Retinal pigment epithelial cell (primary cell): Measurements from ENCODE around the gene C20orf96.

Experiments used
- DNase-seq: peaks from one replicate; pipeline ENCODE4 v3.0.0-alpha.2; 2010; ENCODE audit warnings: low read depth
- H3K4me3 ChIP-seq: 2 replicates; pipeline ENCODE4 v1.5.1; 2011; ENCODE audit warnings: mild to moderate bottlenecking, low read length, control low read depth, moderate library complexity
- TF ChIP-seq, protein P1 (sequence below): conservative IDR thresholded peaks from 2 replicates; pipeline ENCODE4 v1.5.1; 2011; ENCODE audit warnings: low read depth, low read length, control low read depth, inconsistent platforms

The C20orf96 gene

DNA sequence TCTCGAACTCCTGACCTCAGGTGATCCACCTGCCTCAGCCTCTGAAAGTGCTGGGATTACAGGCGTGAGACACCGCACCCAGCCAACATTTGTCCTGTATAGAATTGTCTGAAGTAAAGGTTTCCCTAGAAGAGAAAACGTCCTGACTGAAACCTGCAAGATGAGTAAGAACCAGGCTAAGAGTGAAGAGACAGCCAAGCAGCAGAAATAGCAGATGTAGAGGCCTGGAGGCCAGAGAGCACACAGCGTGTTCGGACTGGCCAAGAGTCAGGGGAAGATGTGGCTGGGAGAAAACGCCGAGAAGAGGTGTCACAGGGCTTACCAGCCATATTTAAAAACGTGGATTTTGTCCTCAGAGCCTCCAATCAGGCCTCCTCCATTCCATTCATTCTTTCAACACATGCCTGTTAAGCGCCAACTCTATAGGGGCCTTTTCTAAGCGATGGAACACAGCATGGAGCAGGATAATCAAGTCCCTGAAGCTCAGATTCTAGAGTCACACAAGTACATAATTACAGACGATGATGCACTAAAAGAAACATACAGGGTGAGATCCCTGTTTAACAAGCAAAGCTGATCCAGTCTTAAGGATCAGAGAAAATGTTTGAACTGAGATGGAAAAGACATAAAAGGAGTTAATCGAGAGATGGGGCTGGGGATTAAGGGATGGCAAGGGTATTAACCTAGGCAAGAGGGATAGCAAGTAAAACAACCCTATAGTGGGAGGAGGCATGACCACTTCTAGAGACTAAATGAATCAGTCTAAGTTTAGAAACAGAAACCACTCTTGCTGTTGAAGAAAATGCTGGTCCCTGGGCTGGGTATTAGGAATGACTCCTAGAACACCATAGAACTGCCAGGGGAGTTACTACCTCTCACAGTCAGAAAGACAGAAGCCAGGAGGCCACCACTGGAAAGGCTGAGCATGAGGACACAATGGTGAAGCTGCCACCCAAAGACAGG is 11.6 kb upstream of the C20orf96 start:
- TF ChIP-seq, protein P1, sequence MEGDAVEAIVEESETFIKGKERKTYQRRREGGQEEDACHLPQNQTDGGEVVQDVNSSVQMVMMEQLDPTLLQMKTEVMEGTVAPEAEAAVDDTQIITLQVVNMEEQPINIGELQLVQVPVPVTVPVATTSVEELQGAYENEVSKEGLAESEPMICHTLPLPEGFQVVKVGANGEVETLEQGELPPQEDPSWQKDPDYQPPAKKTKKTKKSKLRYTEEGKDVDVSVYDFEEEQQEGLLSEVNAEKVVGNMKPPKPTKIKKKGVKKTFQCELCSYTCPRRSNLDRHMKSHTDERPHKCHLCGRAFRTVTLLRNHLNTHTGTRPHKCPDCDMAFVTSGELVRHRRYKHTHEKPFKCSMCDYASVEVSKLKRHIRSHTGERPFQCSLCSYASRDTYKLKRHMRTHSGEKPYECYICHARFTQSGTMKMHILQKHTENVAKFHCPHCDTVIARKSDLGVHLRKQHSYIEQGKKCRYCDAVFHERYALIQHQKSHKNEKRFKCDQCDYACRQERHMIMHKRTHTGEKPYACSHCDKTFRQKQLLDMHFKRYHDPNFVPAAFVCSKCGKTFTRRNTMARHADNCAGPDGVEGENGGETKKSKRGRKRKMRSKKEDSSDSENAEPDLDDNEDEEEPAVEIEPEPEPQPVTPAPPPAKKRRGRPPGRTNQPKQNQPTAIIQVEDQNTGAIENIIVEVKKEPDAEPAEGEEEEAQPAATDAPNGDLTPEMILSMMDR: no peak
- H3K4me3 ChIP-seq: no peak overlapping the region
- DNase-seq: no peak

- TF ChIP-seq, protein P1: no peak
- no peak for DNase-seq
- peak overlapping the region; percentile 95 for H3K4me3 ChIP-seq
Observed at GRCh38 chr20:300345-300990, 9.9 kb upstream of the C20orf96 start.

GRCh38 chr20:298776-299391 is 8.3 kb upstream of the C20orf96 start:
- no peak for DNase-seq
- H3K4me3 ChIP-seq: peak overlapping the region; percentile 95
- TF ChIP-seq, protein P1: no peak

DNA sequence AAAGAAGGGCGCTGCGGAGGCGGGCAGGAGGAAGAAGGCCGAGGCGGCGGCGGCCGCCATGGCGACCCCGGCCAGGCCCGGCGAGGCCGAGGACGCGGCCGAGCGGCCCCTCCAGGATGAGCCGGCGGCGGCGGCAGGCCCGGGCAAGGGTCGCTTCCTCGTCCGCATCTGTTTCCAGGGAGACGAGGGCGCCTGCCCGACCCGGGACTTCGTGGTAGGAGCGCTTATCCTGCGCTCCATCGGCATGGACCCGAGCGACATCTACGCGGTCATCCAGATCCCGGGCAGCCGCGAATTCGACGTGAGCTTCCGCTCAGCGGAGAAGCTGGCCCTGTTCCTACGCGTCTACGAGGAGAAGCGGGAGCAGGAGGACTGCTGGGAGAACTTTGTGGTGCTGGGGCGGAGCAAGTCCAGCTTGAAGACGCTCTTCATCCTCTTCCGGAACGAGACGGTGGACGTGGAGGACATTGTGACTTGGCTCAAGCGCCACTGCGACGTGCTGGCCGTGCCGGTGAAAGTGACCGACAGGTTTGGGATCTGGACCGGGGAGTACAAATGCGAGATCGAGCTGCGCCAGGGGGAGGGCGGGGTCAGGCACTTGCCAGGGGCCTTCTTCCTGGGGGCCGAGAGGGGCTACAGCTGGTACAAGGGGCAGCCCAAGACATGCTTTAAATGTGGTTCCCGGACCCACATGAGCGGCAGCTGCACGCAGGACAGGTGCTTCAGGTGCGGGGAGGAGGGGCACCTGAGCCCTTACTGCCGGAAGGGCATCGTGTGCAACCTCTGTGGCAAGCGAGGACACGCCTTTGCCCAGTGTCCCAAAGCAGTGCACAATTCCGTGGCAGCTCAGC is 7.6 kb upstream of the C20orf96 start:
- peak overlapping the region; percentile 95 for H3K4me3 ChIP-seq
- TF ChIP-seq, protein P1: no peak
- no peak for DNase-seq

- TF ChIP-seq, protein P1: peak; percentile 4
- H3K4me3 ChIP-seq: peak within 1 kb of the TSS; percentile 95
- peak; percentile 71 for DNase-seq
Observed at GRCh38 chr20:297098-297924, 6.8 kb upstream of the C20orf96 start, which contains the start of gene ZCCHC3. ZCCHC3 (plus strand) TSS chr20:297570; CDS start chr20:297587, 17 bp downstream.

DNA sequence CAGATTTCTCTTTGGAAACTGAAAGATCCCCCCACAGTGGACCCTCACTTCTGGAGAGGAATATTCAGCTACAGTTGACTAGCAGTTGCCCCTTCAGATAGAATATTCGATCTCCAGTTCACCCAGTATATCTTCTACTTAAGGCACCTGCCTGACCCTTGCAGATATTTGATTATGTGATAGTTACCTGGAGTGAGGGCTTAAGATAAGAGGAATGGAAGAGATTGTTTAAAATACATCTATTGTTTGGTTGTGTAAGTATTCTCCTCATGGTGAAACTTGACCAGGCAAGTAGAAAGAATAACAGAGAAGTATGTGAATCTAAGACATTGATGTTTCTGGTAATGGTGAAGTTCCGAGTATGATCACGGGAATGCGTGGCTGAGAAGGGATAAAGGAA is 5.3 kb upstream of the C20orf96 start:
- H3K4me3 ChIP-seq: no peak overlapping the region
- DNase-seq: no peak
- TF ChIP-seq, protein P1: no peak
